PFSK-1 (cell line): ENCODE data around the gene RANBP17.

Experiments used
- FOXP2 ChIP-seq: optimal IDR thresholded peaks from 2 replicates; pipeline ENCODE3; 2011; ENCODE audit warnings: borderline replicate concordance, control low read depth, inconsistent platforms; ENCODE audit not compliant: insufficient read depth; ENCODE audit errors: extremely low read length, extremely low read depth
- POLR2AphosphoS5 ChIP-seq: IDR thresholded peaks from 2 replicates; pipeline ENCODE4 v1.6.1; 2012; ENCODE audit warnings: low read depth, mild to moderate bottlenecking, control low read depth, low read length, moderate library complexity
- REST ChIP-seq, 2 experiments: IDR thresholded peaks; 2 replicates each; pipeline versions ENCODE4 v1.6.1 to v1.8.0; 2011 to 2012; ENCODE audit warnings: low read depth in 2 of 2, low read length in 2 of 2, control low read depth in 1 of 2, inconsistent platforms in 1 of 2, mild to moderate bottlenecking in 1 of 2, moderate library complexity in 1 of 2; ENCODE audit not compliant: insufficient read depth in 1 of 2
- SIN3A ChIP-seq: IDR thresholded peaks from 2 replicates; pipeline ENCODE4 v1.6.1; 2012; ENCODE audit warnings: mild to moderate bottlenecking, low read length, moderate library complexity, borderline replicate concordance; ENCODE audit not compliant: insufficient read depth
- TAF1 ChIP-seq: IDR thresholded peaks from 2 replicates; pipeline ENCODE4 v1.6.1; 2012; ENCODE audit warnings: low read length, control low read depth, borderline replicate concordance; ENCODE audit not compliant: insufficient read depth

The RANBP17 gene

GRCh38 chr5:170937072-170937471 is 75.3 kb downstream of the RANBP17 start:
- no peak for TF ChIP-seq FOXP2

DNA sequence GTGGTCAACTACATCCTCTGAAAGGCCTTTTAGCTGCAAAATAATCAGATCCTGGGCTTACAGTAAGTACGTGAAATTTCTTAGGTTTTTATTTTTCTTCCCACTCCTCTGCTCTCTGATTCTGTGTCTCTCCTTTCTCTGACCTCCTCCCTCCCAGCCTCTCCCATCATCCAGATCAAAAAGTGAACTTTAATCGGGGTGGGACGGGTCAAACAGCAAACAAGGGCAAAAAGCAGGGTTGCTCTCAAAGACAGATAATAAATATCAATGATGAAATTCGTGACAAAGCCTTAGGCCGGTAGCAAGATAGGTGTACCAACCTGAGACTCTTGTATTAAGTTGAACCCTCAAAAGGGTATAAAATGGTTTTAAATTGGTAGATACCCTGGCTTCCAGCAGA is 76.1 kb downstream of the RANBP17 start:
- TF ChIP-seq POLR2AphosphoS5: no peak
- no peak for TF ChIP-seq FOXP2
- TF ChIP-seq TAF1: no peak
- TF ChIP-seq REST (IDR thresholded peaks at IDR 0.05; ENCODE audit: insufficient read depth in 1 of 2, low read depth in 2 of 2, low read length in 2 of 2): no peak
- TF ChIP-seq SIN3A: no peak

DNA sequence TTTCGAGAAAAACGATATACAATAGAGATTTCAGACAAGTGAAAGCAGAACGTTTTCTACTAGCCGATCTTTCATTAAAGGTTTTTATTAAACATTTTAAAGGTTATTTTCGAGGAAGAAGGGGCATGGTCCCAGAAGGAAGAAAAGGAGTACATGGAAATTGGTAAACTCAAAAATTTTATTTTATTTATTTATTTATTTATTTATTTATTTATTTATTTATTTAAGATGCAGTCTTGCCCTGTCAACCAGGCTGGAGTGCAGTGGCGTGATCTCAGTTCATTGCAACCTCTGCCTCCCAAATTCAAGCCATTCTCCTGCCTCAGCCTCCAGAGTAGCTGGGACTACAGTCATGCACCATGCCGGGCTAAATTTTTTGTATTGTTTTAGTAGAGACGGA is 77.4 kb downstream of the RANBP17 start:
- TF ChIP-seq FOXP2 (no peak), POLR2AphosphoS5 (no peak), REST (IDR thresholded peaks at IDR 0.05; ENCODE audit: insufficient read depth in 1 of 2, low read depth in 2 of 2, low read length in 2 of 2) (no peak), SIN3A (no peak), TAF1 (no peak)

DNA sequence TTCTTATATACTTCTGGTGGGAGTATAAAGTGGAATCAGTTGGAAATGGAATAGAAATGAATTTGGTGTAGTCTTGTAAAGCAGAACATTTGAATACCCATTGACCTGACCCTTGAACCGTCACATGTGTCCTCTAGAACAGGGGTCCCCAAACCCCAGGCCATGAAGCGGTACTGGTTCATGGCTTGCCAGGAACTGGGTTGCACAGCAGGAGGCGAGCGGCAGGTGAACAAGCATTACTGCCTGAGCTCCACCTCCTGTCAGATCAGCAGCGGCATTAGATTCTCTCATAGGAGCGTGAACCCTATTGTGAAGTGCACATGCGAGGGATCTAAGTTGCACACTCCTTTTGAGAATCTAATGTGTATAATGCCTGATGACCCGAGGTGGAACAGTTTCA is 80.0 kb downstream of the RANBP17 start:
- TF ChIP-seq SIN3A: no peak
- TF ChIP-seq TAF1: no peak
- TF ChIP-seq POLR2AphosphoS5: no peak
- no peak for TF ChIP-seq FOXP2
- TF ChIP-seq REST (IDR thresholded peaks at IDR 0.05; ENCODE audit: insufficient read depth in 1 of 2, low read depth in 2 of 2, low read length in 2 of 2): no peak

GRCh38 chr5:170945275-170945674 is 83.5 kb downstream of the RANBP17 start:
- no peak for TF ChIP-seq REST (IDR thresholded peaks at IDR 0.05; ENCODE audit: insufficient read depth in 1 of 2, low read depth in 2 of 2, low read length in 2 of 2)
- no peak for TF ChIP-seq FOXP2
- TF ChIP-seq POLR2AphosphoS5: no peak
- TF ChIP-seq TAF1: no peak
- no peak for TF ChIP-seq SIN3A
